A549 (cell line): ENCODE data around the gene MED12L. TPM values are rescaled to one million over a fixed set of nuclear protein-coding genes. Genes with fewer than 3 reads are reported as not detected.
A peak's percentile ranks its signal among the peaks of the same experiment; 100 is the strongest.

Experiments
- ATAC-seq, 2 experiments: fragments of 200-7000 bp in 1 of 2; fragments of >200 bp in 1 of 2; cut with Nextera tagmentation in 1 of 2; cut with Tn5 transposase in 1 of 2; 3 replicates each; pipeline versions ENCODE4 v1.8.0 to v1.9.1; 2018 to 2020; ENCODE audit warnings: mild to moderate bottlenecking in 1 of 2, moderate library complexity in 1 of 2
- CTCF ChIA-PET: fragments of 300-600 bp; sonication (Branson Sonifier 250); formaldehyde crosslinking; extraction: SDS; loops from one replicate; lab custom pipeline; 2021; ENCODE audit warnings: antibody characterized with exemption, inconsistent platforms; lab: Yijun Ruan, JAX
- POLR2A ChIA-PET: fragments of 350-600 bp; formaldehyde crosslinking; extraction: SDS; loops from one replicate; lab custom pipeline; 2021; ENCODE audit warnings: antibody characterized with exemption, inconsistent platforms; lab: Yijun Ruan, JAX
- DNase-seq, 2 experiments: peaks; one replicate each; pipeline versions ENCODE4 v3.0.0 to v3.0.0-alpha.2; 2011 to 2016; ENCODE audit warnings: low read depth in 1 of 2, low spot score in 1 of 2
- FAIRE-seq: peaks from 2 replicates; lab custom pipeline; 2011; peaks lifted over from hg19 to GRCh38; lab: Jason Lieb, UNC
- H3K27ac ChIP-seq, 2 experiments: fragments of >200 bp; sonication (Bioruptor Twin); formaldehyde crosslinking; 3 replicates each; pipeline ENCODE4 v1.5.1; 2016 to 2017
- H3K4me1 ChIP-seq: fragments of >200 bp; sonication (Bioruptor Twin); formaldehyde crosslinking; 3 replicates; pipeline ENCODE4 v1.6.1; 2016
- H3K4me2 ChIP-seq: fragments of >200 bp; sonication (Bioruptor Twin); formaldehyde crosslinking; 3 replicates; pipeline ENCODE4 v1.6.1; 2016
- H3K4me3 ChIP-seq: fragments of >200 bp; sonication (Bioruptor Twin); formaldehyde crosslinking; 3 replicates; pipeline ENCODE4 v1.5.1; 2016
- H3K9me3 ChIP-seq: fragments of >200 bp; sonication (Bioruptor Twin); formaldehyde crosslinking; 3 replicates; pipeline ENCODE4 v1.6.1; 2016
- ATOH8 ChIP-seq: fragments of 250-450 bp; sonication (Bioruptor Pico); IDR thresholded peaks from 2 replicates; pipeline ENCODE4 v1.5.0; 2020; ENCODE audit warnings: low read depth, mild to moderate bottlenecking, moderate library complexity
- EHF ChIP-seq: fragments of 250-450 bp; sonication (Bioruptor Pico); IDR thresholded peaks from 2 replicates; pipeline ENCODE4 v1.5.0; 2020; ENCODE audit warnings: mild to moderate bottlenecking
- EP300 ChIP-seq, 2 experiments: fragments of >200 bp; sonication (Bioruptor Twin); formaldehyde crosslinking; IDR thresholded peaks; 2 replicates in 1 of 2; 3 replicates in 1 of 2; pipeline ENCODE4 v1.6.1; 2016 to 2017
- ESRRA ChIP-seq: fragments of 150-350 bp; IDR thresholded peaks from 2 replicates; pipeline ENCODE4 v1.6.1; 2014; ENCODE audit warnings: mild to moderate bottlenecking, low read length, borderline replicate concordance
- FOSL2 ChIP-seq, 2 experiments: fragments of 450-650 bp in 1 of 2; fragments of >200 bp in 1 of 2; sonication (Bioruptor Twin) in 1 of 2; formaldehyde crosslinking; IDR thresholded peaks; 2 replicates each; pipeline versions ENCODE4 v1.5.0 to v1.6.1; 2016 to 2020; ENCODE audit warnings: mild to moderate bottlenecking in 1 of 2, moderate library complexity in 1 of 2
- HDAC2 ChIP-seq: fragments of 200-600 bp; sonication (generic); IDR thresholded peaks from 2 replicates; pipeline ENCODE4 v1.6.1; 2016
- HOXA7 ChIP-seq: fragments of 250-450 bp; sonication (Bioruptor Pico); IDR thresholded peaks from 2 replicates; pipeline ENCODE4 v1.5.0; 2020; ENCODE audit warnings: mild to moderate bottlenecking, moderate library complexity
- HOXB13 ChIP-seq: fragments of 250-450 bp; sonication (Bioruptor Pico); IDR thresholded peaks from 2 replicates; pipeline ENCODE4 v1.5.0; 2020; ENCODE audit warnings: low read depth, mild to moderate bottlenecking, moderate library complexity
- HOXB5 ChIP-seq: fragments of 250-450 bp; sonication (Bioruptor Pico); IDR thresholded peaks from 2 replicates; pipeline ENCODE4 v1.5.0; 2020; ENCODE audit warnings: mild to moderate bottlenecking, moderate library complexity
- JUN ChIP-seq, 2 experiments: fragments of >200 bp; sonication (Bioruptor Twin); formaldehyde crosslinking; IDR thresholded peaks; 2 replicates in 1 of 2; 3 replicates in 1 of 2; pipeline ENCODE4 v1.6.1; 2016 to 2017
- NPAS2 ChIP-seq: fragments of 250-450 bp; sonication (Bioruptor Pico); IDR thresholded peaks from 2 replicates; pipeline ENCODE4 v1.8.0; 2022; ENCODE audit warnings: mild to moderate bottlenecking, moderate library complexity, borderline replicate concordance
- NR3C1 ChIP-seq: fragments of >200 bp; sonication (Bioruptor Twin); formaldehyde crosslinking; IDR thresholded peaks from 3 replicates; pipeline ENCODE4 v1.6.1; 2017
- POLR2A ChIP-seq: IDR thresholded peaks from 2 replicates; pipeline ENCODE4 v1.6.1; 2012; ENCODE audit warnings: mild to moderate bottlenecking, low read length
- RAD21 ChIP-seq, 2 experiments: fragments of >200 bp in 1 of 2; sonication (Bioruptor Twin) in 1 of 2; formaldehyde crosslinking in 1 of 2; IDR thresholded peaks in 1 of 2; conservative IDR thresholded peaks in 1 of 2; 2 replicates in 1 of 2; 3 replicates in 1 of 2; pipeline ENCODE4 v1.6.1; 2012 to 2018; ENCODE audit warnings: inconsistent platforms in 1 of 2
- RNF2 ChIP-seq: fragments of 200-600 bp; sonication (generic); IDR thresholded peaks from 2 replicates; pipeline ENCODE4 v1.6.1; 2016; ENCODE audit warnings: low read depth, mild to moderate bottlenecking, antibody characterized with exemption, moderate library complexity, borderline replicate concordance
- SMC3 ChIP-seq: fragments of >200 bp; sonication (Bioruptor Twin); formaldehyde crosslinking; IDR thresholded peaks from 3 replicates; pipeline ENCODE4 v1.6.1; 2018; ENCODE audit warnings: inconsistent platforms
- TFCP2L1 ChIP-seq: fragments of 250-450 bp; sonication (Bioruptor Pico); IDR thresholded peaks from 2 replicates; pipeline ENCODE4 v1.5.0; 2021; ENCODE audit warnings: mild to moderate bottlenecking
- WGBS: methylation state at CpG from one replicate; pipeline ENCODE4 v1.1.6; 2017; ENCODE audit errors: missing lambda C conversion rate; 5-methylcytosine and 5-hydroxymethylcytosine counted together
- polyA plus RNA-seq, 4 experiments: library from polyadenylated mRNA; depleted of rRNA in 3 of 4; stranded (reverse); fragments of >200 nt; fragmentation: RNase III in 1 of 4; extraction: RNeasy Plus Mini Kit Qiagen cat#74134 plus additional on column Dnase treatment in 1 of 4; gene quantifications; 2 replicates in 3 of 4; 3 replicates in 1 of 4; pipeline ENCODE4 v1.2.3, GENCODE V29; 2011 to 2017
- TF ChIP-seq, protein P1 (sequence below): fragments of >200 bp; sonication (Bioruptor Twin); formaldehyde crosslinking; IDR thresholded peaks from 3 replicates; pipeline ENCODE4 v1.5.1; 2016
- TF ChIP-seq, protein P2 (sequence below): fragments of 250-450 bp; sonication (Bioruptor Pico); IDR thresholded peaks from 2 replicates; pipeline ENCODE4 v1.5.0; 2021; ENCODE audit warnings: mild to moderate bottlenecking, moderate library complexity, borderline replicate concordance
- TF ChIP-seq, protein P3 (sequence below): IDR thresholded peaks from 2 replicates; pipeline ENCODE4 v1.6.1; 2012

Gene MED12L
- polyA plus RNA-seq, 2 of the 4 experiments (the other 2 are of a cell fraction) = 0.32 to 0.63 TPM

DNA sequence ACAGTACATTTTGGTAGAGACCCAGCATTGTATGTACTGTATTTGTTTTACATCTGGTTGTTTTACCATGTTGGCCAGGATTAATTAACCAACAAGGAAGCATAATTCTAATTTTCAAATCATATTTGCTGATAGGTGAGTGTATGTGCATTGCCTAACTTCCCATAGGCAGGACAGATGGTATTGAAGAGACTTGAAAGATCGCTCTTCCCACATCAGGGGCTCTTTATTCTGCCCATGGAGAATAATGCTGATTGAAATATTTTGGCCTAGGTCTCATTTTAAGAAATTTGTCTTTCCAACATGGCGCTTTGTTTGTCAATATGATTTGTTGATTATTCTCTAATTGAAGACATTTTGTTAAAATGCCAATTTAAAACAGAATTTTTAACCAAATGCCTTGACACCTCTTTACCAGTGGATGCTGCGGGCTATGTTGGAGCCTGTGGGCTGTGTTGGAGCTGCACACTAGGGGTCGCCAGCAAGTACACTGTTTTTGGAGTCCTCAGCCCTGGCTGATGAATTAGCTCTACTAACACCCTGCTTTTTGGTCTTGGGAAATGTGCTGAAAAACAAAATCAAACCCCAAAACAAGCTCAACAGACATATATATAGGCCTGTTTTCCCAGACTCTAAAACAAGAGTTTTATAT is 293.7 kb downstream of the MED12L start:
- Histone ChIP-seq H3K27ac (no peak overlapping the region), H3K4me1 (no peaks in the 10 kb centered on the region), H3K9me3 (no peaks in the 10 kb centered on the region), H3K4me2 (no peak overlapping the region), H3K4me3 (no peak overlapping the region)
- CTCF ChIA-PET = interaction anchor here (0.6 to 1.7 kb wide), 8 partner anchors 10 to 537 kb away, joined by 3 to 6 read pairs (median 3); no protein-coding TSS in a partner anchor
- WGBS = 63% methylated on average over 4 of the region's 4 CpGs
- ATAC-seq (peak; percentile 87 to 95; a peak in 5 of 6 replicates), FAIRE-seq (peak; percentile 36), DNase-seq (peak; percentile 15 to 29)
- POLR2A ChIA-PET = no interaction called here
- no peak for TF ChIP-seq HOXB5
- TF ChIP-seq SMC3 = peak; percentile 51
- TF ChIP-seq, protein P1, sequence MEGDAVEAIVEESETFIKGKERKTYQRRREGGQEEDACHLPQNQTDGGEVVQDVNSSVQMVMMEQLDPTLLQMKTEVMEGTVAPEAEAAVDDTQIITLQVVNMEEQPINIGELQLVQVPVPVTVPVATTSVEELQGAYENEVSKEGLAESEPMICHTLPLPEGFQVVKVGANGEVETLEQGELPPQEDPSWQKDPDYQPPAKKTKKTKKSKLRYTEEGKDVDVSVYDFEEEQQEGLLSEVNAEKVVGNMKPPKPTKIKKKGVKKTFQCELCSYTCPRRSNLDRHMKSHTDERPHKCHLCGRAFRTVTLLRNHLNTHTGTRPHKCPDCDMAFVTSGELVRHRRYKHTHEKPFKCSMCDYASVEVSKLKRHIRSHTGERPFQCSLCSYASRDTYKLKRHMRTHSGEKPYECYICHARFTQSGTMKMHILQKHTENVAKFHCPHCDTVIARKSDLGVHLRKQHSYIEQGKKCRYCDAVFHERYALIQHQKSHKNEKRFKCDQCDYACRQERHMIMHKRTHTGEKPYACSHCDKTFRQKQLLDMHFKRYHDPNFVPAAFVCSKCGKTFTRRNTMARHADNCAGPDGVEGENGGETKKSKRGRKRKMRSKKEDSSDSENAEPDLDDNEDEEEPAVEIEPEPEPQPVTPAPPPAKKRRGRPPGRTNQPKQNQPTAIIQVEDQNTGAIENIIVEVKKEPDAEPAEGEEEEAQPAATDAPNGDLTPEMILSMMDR = peak; percentile 56
- TF ChIP-seq, protein P2, sequence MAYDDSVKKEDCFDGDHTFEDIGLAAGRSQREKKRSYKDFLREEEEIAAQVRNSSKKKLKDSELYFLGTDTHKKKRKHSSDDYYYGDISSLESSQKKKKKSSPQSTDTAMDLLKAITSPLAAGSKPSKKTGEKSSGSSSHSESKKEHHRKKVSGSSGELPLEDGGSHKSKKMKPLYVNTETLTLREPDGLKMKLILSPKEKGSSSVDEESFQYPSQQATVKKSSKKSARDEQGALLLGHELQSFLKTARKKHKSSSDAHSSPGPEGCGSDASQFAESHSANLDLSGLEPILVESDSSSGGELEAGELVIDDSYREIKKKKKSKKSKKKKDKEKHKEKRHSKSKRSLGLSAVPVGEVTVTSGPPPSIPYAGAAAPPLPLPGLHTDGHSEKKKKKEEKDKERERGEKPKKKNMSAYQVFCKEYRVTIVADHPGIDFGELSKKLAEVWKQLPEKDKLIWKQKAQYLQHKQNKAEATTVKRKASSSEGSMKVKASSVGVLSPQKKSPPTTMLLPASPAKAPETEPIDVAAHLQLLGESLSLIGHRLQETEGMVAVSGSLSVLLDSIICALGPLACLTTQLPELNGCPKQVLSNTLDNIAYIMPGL (CRISPR knock-in tag) = no peak
- no peak for TF ChIP-seq FOSL2 (IDR thresholded peaks at IDR 0.05)
- TF ChIP-seq FOSL2 (CRISPR knock-in tag; IDR thresholded peaks at IDR 0.05) = no peak
- peak; percentile 41 to 50; a peak in 4 of 5 replicates for TF ChIP-seq RAD21 (conservative IDR thresholded peaks at IDR 0.05 in 1 of 2, IDR thresholded peaks at IDR 0.05 in 1 of 2)

DNA sequence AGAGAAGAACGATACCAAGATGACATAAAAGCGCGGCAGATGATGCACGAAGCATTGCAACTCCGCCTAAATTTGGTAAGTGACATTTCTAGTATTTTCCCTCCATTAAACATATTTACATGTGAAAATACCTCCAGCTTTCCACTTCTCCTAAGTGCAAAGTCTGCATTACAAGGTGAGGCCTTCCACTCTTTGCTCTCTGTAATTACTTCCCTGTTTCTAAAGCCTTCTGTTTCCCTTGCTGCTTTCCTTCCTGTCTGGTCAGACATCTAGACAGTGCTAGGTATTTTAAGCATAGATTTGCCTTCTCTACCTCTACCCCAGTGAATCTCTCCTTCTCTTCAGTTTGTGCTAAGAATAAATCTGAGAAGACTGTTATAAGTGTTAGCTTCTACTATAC is 297.2 kb downstream of the MED12L start:
- CTCF ChIA-PET = interaction anchor here (1.3 kb wide), 2 partner anchors 100 to 1089 kb away, joined by 3 read pairs; no protein-coding TSS in a partner anchor
- ATAC-seq = no peak
- Histone ChIP-seq H3K4me1 (no peaks in the 10 kb centered on the region), H3K9me3 (no peaks in the 10 kb centered on the region), H3K4me3 (no peak overlapping the region), H3K4me2 (no peak overlapping the region), H3K27ac (no peak overlapping the region)
- DNase-seq = no peak
- no peak for FAIRE-seq
- POLR2A ChIA-PET = no interaction called here
- WGBS = 90% methylated on average over 5 of the region's 5 CpGs
- TF ChIP-seq, protein P3, sequence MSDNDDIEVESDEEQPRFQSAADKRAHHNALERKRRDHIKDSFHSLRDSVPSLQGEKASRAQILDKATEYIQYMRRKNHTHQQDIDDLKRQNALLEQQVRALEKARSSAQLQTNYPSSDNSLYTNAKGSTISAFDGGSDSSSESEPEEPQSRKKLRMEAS = no peak
- TF ChIP-seq RNF2 = no peak

GRCh38 chr3:151383111-151383510 is 297.6 kb downstream of the MED12L start:
- ChIA-PET POLR2A (no interaction called here), CTCF (interaction anchor here (1.3 kb wide), 2 partner anchors 101 to 1089 kb away, joined by 3 read pairs; no protein-coding TSS in a partner anchor)
- FAIRE-seq (no peak), DNase-seq (no peak), ATAC-seq (no peak)
- Histone ChIP-seq H3K4me1 (no peaks in the 10 kb centered on the region), H3K27ac (no peak overlapping the region), H3K9me3 (no peaks in the 10 kb centered on the region), H3K4me3 (no peak overlapping the region), H3K4me2 (no peak overlapping the region)
- no peak for TF ChIP-seq HOXB13 (CRISPR knock-in tag)
- WGBS = 92% methylated on average over 2 of the region's 2 CpGs

- TF ChIP-seq TFCP2L1 (CRISPR knock-in tag) = no peak
- no peak for TF ChIP-seq RNF2
- no peak for TF ChIP-seq HDAC2
- TF ChIP-seq NR3C1 = no peak
- no peak for TF ChIP-seq ATOH8
- TF ChIP-seq ESRRA = no peak
- no peak for TF ChIP-seq NPAS2 (CRISPR knock-in tag)
- TF ChIP-seq EHF (CRISPR knock-in tag) = no peak
- no peak for TF ChIP-seq HOXA7 (CRISPR knock-in tag)
- TF ChIP-seq JUN (IDR thresholded peaks at IDR 0.05) = no peak
- TF ChIP-seq POLR2A = no peak
- TF ChIP-seq EP300 (IDR thresholded peaks at IDR 0.05) = no peak
- Histone ChIP-seq H3K4me2 (no peak overlapping the region), H3K4me1 (no peaks in the 10 kb centered on the region), H3K27ac (no peak overlapping the region), H3K9me3 (no peaks in the 10 kb centered on the region), H3K4me3 (no peak overlapping the region)
- no peak for FAIRE-seq
- CTCF ChIA-PET = no interaction called here
- POLR2A ChIA-PET = no interaction called here
- no peak for ATAC-seq
- no peak for DNase-seq
- 88% methylated on average over 3 of the region's 3 CpGs for WGBS
Observed at GRCh38 chr3:151383956-151384355, 298.5 kb downstream of the MED12L start.
